Measurements from ENCODE around the gene GALNT17.

Gene GALNT17

GRCh38 chr7:71334541-71334940, 202.6 kb downstream of the GALNT17 start:
- FAIRE-seq (no peak), DNase-seq (ENCODE audit: low spot score) (no peak)

- DNase-seq (ENCODE audit: low spot score) (no peak), FAIRE-seq (no peak)
Measured at GRCh38 chr7:71338866-71339265, 206.9 kb downstream of the GALNT17 start.

GRCh38 chr7:71339924-71340323, 208.0 kb downstream of the GALNT17 start:
- FAIRE-seq (no peak), DNase-seq (ENCODE audit: low spot score) (no peak)

GRCh38 chr7:71342202-71342601, 210.3 kb downstream of the GALNT17 start:
- DNase-seq (ENCODE audit: low spot score) (no peak), FAIRE-seq (no peak)

- DNase-seq (ENCODE audit: low spot score) (no peak), FAIRE-seq (no peak)
Measured at GRCh38 chr7:71343039-71343438, 211.1 kb downstream of the GALNT17 start.

GRCh38 chr7:71343892-71344291, 211.9 kb downstream of the GALNT17 start:
- FAIRE-seq = no peak
- no peak for DNase-seq (ENCODE audit: low spot score)

GRCh38 chr7:71345117-71345884, 213.4 kb downstream of the GALNT17 start:
- DNase-seq (ENCODE audit: low spot score) = no peak
- no peak for FAIRE-seq

- DNase-seq (ENCODE audit: low spot score) (no peak), FAIRE-seq (no peak)
Measured at GRCh38 chr7:71348821-71349681, 217.1 kb downstream of the GALNT17 start.

GRCh38 chr7:71349682-71350481, 217.9 kb downstream of the GALNT17 start:
- DNase-seq (ENCODE audit: low spot score) (no peak), FAIRE-seq (no peak)

GRCh38 chr7:71350680-71351079, 218.7 kb downstream of the GALNT17 start:
- DNase-seq (ENCODE audit: low spot score) (no peak), FAIRE-seq (no peak)

- FAIRE-seq (no peak), DNase-seq (ENCODE audit: low spot score) (no peak)
Measured at GRCh38 chr7:71354716-71355115, 222.8 kb downstream of the GALNT17 start.

GRCh38 chr7:71361451-71362032, 229.6 kb downstream of the GALNT17 start:
- DNase-seq (ENCODE audit: low spot score) = no peak
- FAIRE-seq = no peak

GRCh38 chr7:71362240-71362639, 230.3 kb downstream of the GALNT17 start:
- DNase-seq (ENCODE audit: low spot score) (no peak), FAIRE-seq (no peak)

GRCh38 chr7:71363223-71363622, 231.3 kb downstream of the GALNT17 start:
- no peak for FAIRE-seq
- DNase-seq (ENCODE audit: low spot score) = no peak

- no peak for DNase-seq (ENCODE audit: low spot score)
- no peak for FAIRE-seq
Measured at GRCh38 chr7:71363627-71364026, 231.7 kb downstream of the GALNT17 start.

- FAIRE-seq (no peak), DNase-seq (ENCODE audit: low spot score) (no peak)
Measured at GRCh38 chr7:71364551-71364950, 232.6 kb downstream of the GALNT17 start.

GRCh38 chr7:71372991-71373390, 241.0 kb downstream of the GALNT17 start:
- DNase-seq (ENCODE audit: low spot score) (no peak), FAIRE-seq (no peak)

GRCh38 chr7:71377062-71377461, 245.1 kb downstream of the GALNT17 start:
- FAIRE-seq (no peak), DNase-seq (ENCODE audit: low spot score) (no peak)

- no peak for FAIRE-seq
- DNase-seq (ENCODE audit: low spot score) = no peak
Measured at GRCh38 chr7:71377469-71377868, 245.5 kb downstream of the GALNT17 start.

GRCh38 chr7:71384094-71384493, 252.2 kb downstream of the GALNT17 start:
- FAIRE-seq (no peak), DNase-seq (ENCODE audit: low spot score) (no peak)

GRCh38 chr7:71385330-71385729, 253.4 kb downstream of the GALNT17 start:
- FAIRE-seq (no peak), DNase-seq (ENCODE audit: low spot score) (no peak)
